PC-9 (cell line): ENCODE data around the gene PDZRN4. TPM values are rescaled to one million over a fixed set of nuclear protein-coding genes. Genes with fewer than 3 reads are reported as not detected.

ENCODE experiments used
- BruUV-seq: library from RNA; stranded (reverse); fragments of 400-500 nt; replicated peaks from 2 replicates; lab custom pipeline; 2021; lab: Mats Ljungman, UMichigan
- CTCF ChIA-PET: fragments of 300-600 bp; sonication (Branson Sonifier 250); formaldehyde crosslinking; loops from one replicate; lab custom pipeline; 2022; ENCODE audit warnings: antibody characterized with exemption; lab: Charles Lee
- POLR2A ChIA-PET: fragments of 300-600 bp; sonication (Branson Sonifier 250); formaldehyde crosslinking; loops from one replicate; lab custom pipeline; 2022; ENCODE audit warnings: antibody characterized with exemption; ENCODE audit not compliant: unreplicated experiment; lab: Charles Lee
- DNase-seq, 2 experiments: peaks; one replicate each; pipeline versions ENCODE4 v3.0.0 to v3.0.0-alpha.2; 2015 to 2022; ENCODE audit warnings: mixed read lengths in 1 of 2
- H2AFZ ChIP-seq: fragments of 200-600 bp; sonication (generic); 2 replicates; pipeline ENCODE4 v1.8.1; 2017; ENCODE audit warnings: antibody characterized with exemption
- H3F3A ChIP-seq: fragments of 200-600 bp; sonication (generic); 2 replicates; pipeline ENCODE4 v1.8.1; 2017; ENCODE audit warnings: antibody characterized with exemption, mild to moderate bottlenecking, low read depth; ENCODE audit not compliant: insufficient read depth
- H3K27ac ChIP-seq: fragments of 200-600 bp; sonication (generic); 2 replicates; pipeline ENCODE4 v1.6.1; 2016; ENCODE audit warnings: mixed run types
- H3K27me3 ChIP-seq: fragments of 200-600 bp; sonication (generic); 2 replicates; pipeline ENCODE4 v1.6.1; 2016; ENCODE audit warnings: low read depth, mixed run types; ENCODE audit not compliant: insufficient read depth
- H3K36me3 ChIP-seq: fragments of 200-600 bp; sonication (generic); 2 replicates; pipeline ENCODE4 v1.6.1; 2016; ENCODE audit warnings: low read depth, mixed run types
- H3K4me1 ChIP-seq: fragments of 200-600 bp; sonication (generic); replicated peaks from 2 replicates; pipeline ENCODE4 v1.6.1; 2016; ENCODE audit warnings: mixed run types; ENCODE audit not compliant: insufficient read depth
- H3K4me2 ChIP-seq: fragments of 200-600 bp; sonication (generic); 2 replicates; pipeline ENCODE4 v1.6.1; 2017; ENCODE audit warnings: mixed run types
- H3K4me3 ChIP-seq: fragments of 200-600 bp; sonication (generic); 2 replicates; pipeline ENCODE4 v1.6.1; 2016; ENCODE audit warnings: mixed run types
- H3K79me2 ChIP-seq: fragments of 200-600 bp; sonication (generic); 2 replicates; pipeline ENCODE4 v1.6.1; 2017; ENCODE audit warnings: low read depth, mixed run types
- H3K9me2 ChIP-seq: fragments of 200-600 bp; sonication (generic); 2 replicates; pipeline ENCODE4 v1.8.1; 2017; ENCODE audit warnings: mild to moderate bottlenecking; ENCODE audit not compliant: insufficient read depth
- H3K9me3 ChIP-seq: fragments of 200-600 bp; sonication (generic); 2 replicates; pipeline ENCODE4 v1.8.1; 2016; ENCODE audit warnings: low read depth; ENCODE audit not compliant: insufficient read depth
- H4K20me1 ChIP-seq: fragments of 200-600 bp; sonication (generic); 2 replicates; pipeline ENCODE4 v1.8.1; 2017; ENCODE audit not compliant: insufficient read depth
- EZH2 ChIP-seq: fragments of 200-600 bp; sonication (generic); IDR thresholded peaks from 2 replicates; pipeline ENCODE4 v1.8.0; 2017; ENCODE audit warnings: antibody characterized with exemption, low read depth
- intact Hi-C: fragments of 100-400 bp; cut with micrococcal nuclease; formaldehyde crosslinking; loops from one replicate; pipeline ENCODE4 v1.10.0; 2022; ENCODE audit not compliant: unreplicated experiment
- total RNA-seq: library from RNA; stranded (reverse); gene quantifications from 2 replicates; pipeline ENCODE4 v1.2.3, GENCODE V29; 2021
- TF ChIP-seq, protein P1 (sequence below): fragments of 200-600 bp; sonication (generic); conservative IDR thresholded peaks from 2 replicates; pipeline ENCODE4 v1.6.1; 2017; ENCODE audit warnings: mixed run types, antibody characterized with exemption, mild to moderate bottlenecking, moderate library complexity

The PDZRN4 gene
- total RNA-seq, 1 experiment from 2014 or later, result not detected

DNA sequence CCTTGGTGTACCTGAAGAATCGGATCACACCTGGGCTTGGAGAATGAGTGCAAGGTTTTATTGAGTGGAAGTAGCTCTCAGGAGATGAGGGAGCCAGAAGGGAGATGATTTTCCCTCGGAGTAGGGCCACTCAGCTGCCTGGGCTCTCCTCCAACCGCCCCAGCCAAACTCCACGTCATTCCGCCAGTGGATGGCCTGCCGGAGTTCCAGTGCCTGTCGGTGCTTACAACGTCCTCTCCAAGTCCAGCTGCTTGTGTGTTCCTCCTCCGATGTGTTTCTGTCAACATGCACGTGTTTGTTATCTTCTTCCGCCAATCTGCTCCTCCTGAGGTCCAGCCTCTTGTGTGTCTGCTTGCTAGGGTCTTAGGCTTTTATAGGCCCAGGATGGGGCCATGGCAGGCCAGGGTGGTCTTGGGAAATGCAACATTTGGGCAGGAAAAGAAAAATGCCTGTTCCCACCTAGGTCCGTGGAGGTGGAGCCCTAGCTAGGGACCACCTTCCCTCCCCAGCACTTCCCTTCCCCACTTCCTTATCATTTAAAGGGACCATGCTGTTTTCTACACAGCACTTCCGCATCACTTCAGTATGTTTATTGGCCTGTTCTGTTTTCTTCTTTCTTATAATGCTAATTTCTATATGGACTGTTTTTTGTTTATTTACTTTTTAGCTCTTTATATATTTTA, 343.2 kb downstream of the PDZRN4 start:
- CTCF ChIA-PET, result no interaction called here
- Histone ChIP-seq H3K27ac (no peak overlapping the region), H3K9me3 (no peaks in the 10 kb centered on the region), H3K4me1 (no peaks in the 10 kb centered on the region), H3K36me3 (no peaks in the 10 kb centered on the region), H3K79me2 (no peaks in the 10 kb centered on the region), H3K4me2 (no peak overlapping the region), H3F3A (no peaks in the 10 kb centered on the region), H3K4me3 (no peak overlapping the region), H3K27me3 (no peaks in the 10 kb centered on the region), H4K20me1 (no peaks in the 10 kb centered on the region), H2AFZ (no peak overlapping the region), H3K9me2 (no peaks in the 10 kb centered on the region)
- DNase-seq, result no peak
- intact Hi-C loops, result no loop called here
- no TSS peak for BruUV-seq
- POLR2A ChIA-PET, result no interaction called here
- TF ChIP-seq, protein P1, sequence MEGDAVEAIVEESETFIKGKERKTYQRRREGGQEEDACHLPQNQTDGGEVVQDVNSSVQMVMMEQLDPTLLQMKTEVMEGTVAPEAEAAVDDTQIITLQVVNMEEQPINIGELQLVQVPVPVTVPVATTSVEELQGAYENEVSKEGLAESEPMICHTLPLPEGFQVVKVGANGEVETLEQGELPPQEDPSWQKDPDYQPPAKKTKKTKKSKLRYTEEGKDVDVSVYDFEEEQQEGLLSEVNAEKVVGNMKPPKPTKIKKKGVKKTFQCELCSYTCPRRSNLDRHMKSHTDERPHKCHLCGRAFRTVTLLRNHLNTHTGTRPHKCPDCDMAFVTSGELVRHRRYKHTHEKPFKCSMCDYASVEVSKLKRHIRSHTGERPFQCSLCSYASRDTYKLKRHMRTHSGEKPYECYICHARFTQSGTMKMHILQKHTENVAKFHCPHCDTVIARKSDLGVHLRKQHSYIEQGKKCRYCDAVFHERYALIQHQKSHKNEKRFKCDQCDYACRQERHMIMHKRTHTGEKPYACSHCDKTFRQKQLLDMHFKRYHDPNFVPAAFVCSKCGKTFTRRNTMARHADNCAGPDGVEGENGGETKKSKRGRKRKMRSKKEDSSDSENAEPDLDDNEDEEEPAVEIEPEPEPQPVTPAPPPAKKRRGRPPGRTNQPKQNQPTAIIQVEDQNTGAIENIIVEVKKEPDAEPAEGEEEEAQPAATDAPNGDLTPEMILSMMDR, result no peak
- no peak for TF ChIP-seq EZH2

DNA sequence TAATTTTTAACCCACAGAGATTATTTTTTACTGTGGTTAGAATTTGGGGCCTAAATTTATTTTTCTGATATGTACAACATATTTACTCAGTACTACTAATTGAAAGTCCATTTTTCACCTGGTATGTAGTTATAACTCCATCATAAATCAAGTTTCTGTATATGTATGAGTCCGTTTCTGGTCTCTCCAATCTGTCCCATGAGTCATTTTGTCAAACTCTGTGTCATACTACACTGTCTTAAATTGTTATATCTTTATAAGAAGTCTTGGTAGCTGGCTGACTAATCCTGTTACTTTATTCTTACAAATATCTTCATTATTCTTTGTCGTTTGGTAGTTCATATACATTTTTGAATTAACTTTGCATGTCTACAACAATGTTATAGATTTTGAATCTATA, 344.0 kb downstream of the PDZRN4 start:
- no peaks in the 10 kb centered on the region for H3K4me1 ChIP-seq
- no peak overlapping the region for H3K27ac ChIP-seq
- intact Hi-C loops, result no loop called here
- no peak overlapping the region for H3K4me3 ChIP-seq
- H3K9me2 ChIP-seq, result no peaks in the 10 kb centered on the region
- ChIA-PET POLR2A (no interaction called here), CTCF (no interaction called here)
- TF ChIP-seq, protein P1, result no peak
- no peak for TF ChIP-seq EZH2
- no TSS peak for BruUV-seq
- no peaks in the 10 kb centered on the region for H3K9me3 ChIP-seq
- H2AFZ ChIP-seq, result no peak overlapping the region
- H3K27me3 ChIP-seq, result no peaks in the 10 kb centered on the region
- no peaks in the 10 kb centered on the region for H3K36me3 ChIP-seq
- no peak for DNase-seq
- H4K20me1 ChIP-seq, result no peaks in the 10 kb centered on the region
- H3K4me2 ChIP-seq, result no peak overlapping the region
- H3K79me2 ChIP-seq, result no peaks in the 10 kb centered on the region
- H3F3A ChIP-seq, result no peaks in the 10 kb centered on the region

DNA sequence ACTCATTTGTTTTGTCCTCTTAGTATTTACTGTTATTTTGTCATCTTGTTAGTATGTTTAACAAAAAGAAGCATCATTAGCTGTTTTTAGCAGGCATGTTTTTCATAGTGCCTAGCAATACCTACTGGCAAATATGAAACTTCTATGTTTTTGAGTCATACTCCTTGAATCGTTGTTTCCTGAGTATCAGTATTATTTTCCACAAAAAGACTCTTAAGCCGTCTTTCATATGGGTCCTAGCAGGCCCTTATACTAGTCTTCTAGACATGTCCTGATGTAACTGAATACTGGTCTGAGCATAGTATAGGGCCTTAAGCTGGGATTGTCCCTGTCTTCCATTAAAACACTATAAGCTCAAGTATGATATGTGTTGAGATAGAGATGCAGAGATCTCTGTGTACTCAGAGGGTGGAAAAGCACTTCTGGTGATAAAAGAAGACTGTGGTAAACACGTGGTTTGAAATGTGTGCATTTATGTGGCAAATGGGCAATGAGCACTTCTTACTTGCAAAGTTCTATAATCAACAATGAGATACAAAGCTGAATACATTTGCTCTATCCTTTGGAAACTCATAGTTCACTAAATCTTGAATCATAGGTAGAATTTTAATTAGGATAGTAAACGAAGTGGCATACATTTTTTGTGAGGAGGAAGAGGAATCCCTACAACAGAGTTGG, 348.8 kb downstream of the PDZRN4 start:
- Histone ChIP-seq H3F3A (no peaks in the 10 kb centered on the region), H3K4me3 (no peak overlapping the region), H3K27ac (no peak overlapping the region), H3K79me2 (no peaks in the 10 kb centered on the region), H4K20me1 (no peaks in the 10 kb centered on the region), H2AFZ (no peak overlapping the region), H3K4me2 (no peak overlapping the region), H3K36me3 (no peaks in the 10 kb centered on the region), H3K27me3 (no peaks in the 10 kb centered on the region), H3K4me1 (no peaks in the 10 kb centered on the region), H3K9me2 (no peaks in the 10 kb centered on the region), H3K9me3 (no peaks in the 10 kb centered on the region)
- no peak for DNase-seq
- ChIA-PET POLR2A (interaction anchor here (0.6 kb wide), 1 partner anchor 1397 kb away, joined by 5 read pairs; no protein-coding TSS in a partner anchor), CTCF (interaction anchor here (0.7 kb wide), 1 partner anchor 42 kb away, joined by 5 read pairs; no protein-coding TSS in a partner anchor)
- intact Hi-C loops, result no loop called here
- no TSS peak for BruUV-seq
- TF ChIP-seq, protein P1, result no peak
